Measurements from ENCODE around the gene KLB.
A peak's percentile ranks its signal among the peaks of the same experiment; 100 is the strongest.
"Not testable (repeated sequence)": the region's sequence is repeated elsewhere in the genome, so short reads cannot be mapped to it uniquely, and the experiment has no call there.

Gene KLB

GRCh38 chr4:39427520-39428114 lies 20.9 kb downstream of the KLB start:
- no peak for DNase-seq

GRCh38 chr4:39429476-39430334 lies 23.0 kb downstream of the KLB start:
- no peak for DNase-seq

- DNase-seq = no peak
Measured at GRCh38 chr4:39433878-39434492, 27.3 kb downstream of the KLB start.

- DNase-seq = no peak
Measured at GRCh38 chr4:39435659-39436563, 29.2 kb downstream of the KLB start.

GRCh38 chr4:39441593-39441992 lies 34.9 kb downstream of the KLB start:
- no peak for DNase-seq

- peak in 1 of 2 experiments; percentile 42 for DNase-seq
Measured at GRCh38 chr4:39442998-39443397, 36.3 kb downstream of the KLB start.

- DNase-seq = no peak
Measured at GRCh38 chr4:39446483-39446841, 39.7 kb downstream of the KLB start.

- peak in 1 of 2 experiments; percentile 14 for DNase-seq
Measured at GRCh38 chr4:39446842-39447573, 40.3 kb downstream of the KLB start.

GRCh38 chr4:39450618-39451017 lies 43.9 kb downstream of the KLB start:
- DNase-seq = no peak

- no peak for DNase-seq
Measured at GRCh38 chr4:39451423-39452023, 44.8 kb downstream of the KLB start.

- no peak for DNase-seq
Measured at GRCh38 chr4:39452153-39452859, 45.6 kb downstream of the KLB start.

GRCh38 chr4:39452860-39453587 lies 46.3 kb downstream of the KLB start:
- no peak for DNase-seq

- no peak for DNase-seq
Measured at GRCh38 chr4:39453738-39454137, 47.0 kb downstream of the KLB start.

GRCh38 chr4:39455486-39455885 lies 48.8 kb downstream of the KLB start:
- no peak for DNase-seq

GRCh38 chr4:39456946-39457763 lies 50.4 kb downstream of the KLB start:
- no peak for DNase-seq

GRCh38 chr4:39458161-39458504 lies 51.4 kb downstream of the KLB start:
- DNase-seq = not testable (repeated sequence)

- peak; percentile 96 to 99 for DNase-seq
Measured at GRCh38 chr4:39458505-39459300, 52.0 kb downstream of the KLB start, which contains the start of the genes LIAS and RPL9. TSS of gene LIAS (plus strand) at chr4:39459056. CDS start at chr4:39459118, 62 bp downstream. TSS of gene RPL9 (minus strand) at chr4:39458922. CDS start at chr4:39458439, 483 bp downstream.

GRCh38 chr4:39464886-39465501 lies 58.3 kb downstream of the KLB start:
- DNase-seq = peak in 1 of 2 experiments; percentile 56

All from NCI-H524 (cell line).